ENCODE data around the gene HSPE1.

DNA sequence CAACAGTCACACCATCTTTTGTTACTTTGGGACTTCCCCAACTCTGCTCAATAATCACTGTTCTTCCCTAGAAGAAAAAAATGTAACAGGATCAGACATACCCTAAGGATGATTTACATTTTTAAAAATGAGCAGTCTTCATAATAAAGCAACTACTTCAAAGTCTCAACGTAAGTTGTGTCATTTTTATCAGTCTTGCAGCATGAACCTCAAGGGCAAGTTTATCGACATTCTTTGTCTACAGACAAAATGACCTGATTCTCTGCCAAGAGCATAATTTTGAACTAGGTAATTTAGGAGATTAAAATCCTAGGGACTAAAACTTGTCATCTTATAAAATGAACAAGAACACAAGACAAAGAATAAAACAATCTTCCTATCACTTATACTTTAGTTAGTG is 2.9 kb upstream of the HSPE1 start:
- no peak for TF ChIP-seq CTCF (IDR thresholded peaks at IDR 0.05; ENCODE audit: insufficient read depth, low read length)
- TF ChIP-seq POLR2AphosphoS5 (IDR thresholded peaks at IDR 0.05; ENCODE audit: low read depth): no peak
- TF ChIP-seq, protein P1, sequence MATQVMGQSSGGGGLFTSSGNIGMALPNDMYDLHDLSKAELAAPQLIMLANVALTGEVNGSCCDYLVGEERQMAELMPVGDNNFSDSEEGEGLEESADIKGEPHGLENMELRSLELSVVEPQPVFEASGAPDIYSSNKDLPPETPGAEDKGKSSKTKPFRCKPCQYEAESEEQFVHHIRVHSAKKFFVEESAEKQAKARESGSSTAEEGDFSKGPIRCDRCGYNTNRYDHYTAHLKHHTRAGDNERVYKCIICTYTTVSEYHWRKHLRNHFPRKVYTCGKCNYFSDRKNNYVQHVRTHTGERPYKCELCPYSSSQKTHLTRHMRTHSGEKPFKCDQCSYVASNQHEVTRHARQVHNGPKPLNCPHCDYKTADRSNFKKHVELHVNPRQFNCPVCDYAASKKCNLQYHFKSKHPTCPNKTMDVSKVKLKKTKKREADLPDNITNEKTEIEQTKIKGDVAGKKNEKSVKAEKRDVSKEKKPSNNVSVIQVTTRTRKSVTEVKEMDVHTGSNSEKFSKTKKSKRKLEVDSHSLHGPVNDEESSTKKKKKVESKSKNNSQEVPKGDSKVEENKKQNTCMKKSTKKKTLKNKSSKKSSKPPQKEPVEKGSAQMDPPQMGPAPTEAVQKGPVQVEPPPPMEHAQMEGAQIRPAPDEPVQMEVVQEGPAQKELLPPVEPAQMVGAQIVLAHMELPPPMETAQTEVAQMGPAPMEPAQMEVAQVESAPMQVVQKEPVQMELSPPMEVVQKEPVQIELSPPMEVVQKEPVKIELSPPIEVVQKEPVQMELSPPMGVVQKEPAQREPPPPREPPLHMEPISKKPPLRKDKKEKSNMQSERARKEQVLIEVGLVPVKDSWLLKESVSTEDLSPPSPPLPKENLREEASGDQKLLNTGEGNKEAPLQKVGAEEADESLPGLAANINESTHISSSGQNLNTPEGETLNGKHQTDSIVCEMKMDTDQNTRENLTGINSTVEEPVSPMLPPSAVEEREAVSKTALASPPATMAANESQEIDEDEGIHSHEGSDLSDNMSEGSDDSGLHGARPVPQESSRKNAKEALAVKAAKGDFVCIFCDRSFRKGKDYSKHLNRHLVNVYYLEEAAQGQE (IDR thresholded peaks at IDR 0.05; ENCODE audit: insufficient replicate concordance, low read depth): no peak
